HEK293 (cell line): ENCODE results near the gene KCTD15.

ENCODE experiments used
- CTCF ChIA-PET: fragments of 350-600 bp; formaldehyde crosslinking; extraction: SDS; loops from one replicate; lab custom pipeline; 2021; ENCODE audit warnings: antibody characterized with exemption; lab: Yijun Ruan, JAX
- POLR2A ChIA-PET: fragments of 300-600 bp; formaldehyde crosslinking; extraction: SDS; loops from one replicate; lab custom pipeline; 2020; ENCODE audit warnings: antibody characterized with exemption, inconsistent platforms; lab: Yijun Ruan, JAX
- H3K27ac ChIP-seq: fragments of 200-500 bp; sonication (Bioruptor generic); 2 replicates; pipeline ENCODE4 v1.5.1; 2014; ENCODE audit warnings: low read depth, low read length, control low read depth, inconsistent platforms; ENCODE audit errors: extremely low read depth
- H3K36me3 ChIP-seq, 2 experiments: fragments of 200-500 bp in 1 of 2; sonication (Bioruptor generic) in 1 of 2; 1 replicate in 1 of 2; 2 replicates in 1 of 2; pipeline ENCODE4 v1.5.1; 2014 to 2017; ENCODE audit warnings: inconsistent platforms in 2 of 2, low read length in 2 of 2; ENCODE audit not compliant: control insufficient read depth in 2 of 2, insufficient read depth in 1 of 2
- H3K4me1 ChIP-seq: fragments of 200-500 bp; sonication (Bioruptor generic); 2 replicates; pipeline ENCODE4 v1.5.1; 2014; ENCODE audit warnings: mild to moderate bottlenecking, low read length, inconsistent platforms; ENCODE audit not compliant: control insufficient read depth, insufficient read depth
- H3K4me3 ChIP-seq: 2 replicates; pipeline ENCODE4 v1.5.1; 2011; ENCODE audit warnings: low read depth, mild to moderate bottlenecking, control low read depth, low read length, moderate library complexity
- H3K9me3 ChIP-seq: fragments of 200-500 bp; sonication (Bioruptor generic); 2 replicates; pipeline ENCODE4 v1.5.1; 2014; ENCODE audit warnings: low read depth, low read length, inconsistent platforms; ENCODE audit not compliant: control insufficient read depth, insufficient read depth
- GLI4 ChIP-seq: fragments of 450-650 bp; formaldehyde crosslinking; IDR thresholded peaks from 2 replicates; pipeline ENCODE4 v1.5.1; 2016; ENCODE audit warnings: missing biosample characterization, missing genetic modification characterization
- KLF1 ChIP-seq: fragments of 450-650 bp; formaldehyde crosslinking; IDR thresholded peaks from 2 replicates; pipeline ENCODE4 v1.5.1; 2016; ENCODE audit warnings: missing biosample characterization, missing genetic modification characterization
- KLF10 ChIP-seq: fragments of 450-650 bp; IDR thresholded peaks from 2 replicates; pipeline ENCODE4 v1.5.1; 2018; ENCODE audit warnings: missing biosample characterization, mild to moderate bottlenecking, missing genetic modification characterization
- KLF9 ChIP-seq: fragments of 450-650 bp; formaldehyde crosslinking; IDR thresholded peaks from 2 replicates; pipeline ENCODE4 v1.5.1; 2016; ENCODE audit warnings: missing biosample characterization, missing genetic modification characterization, low read depth
- OSR2 ChIP-seq: fragments of 450-650 bp; formaldehyde crosslinking; IDR thresholded peaks from 2 replicates; pipeline ENCODE4 v1.5.1; 2016; ENCODE audit warnings: missing biosample characterization, missing genetic modification characterization
- SP7 ChIP-seq: fragments of 450-650 bp; formaldehyde crosslinking; IDR thresholded peaks from 2 replicates; pipeline ENCODE4 v1.5.1; 2016; ENCODE audit warnings: missing biosample characterization, missing genetic modification characterization
- ZFHX2 ChIP-seq: fragments of 450-650 bp; formaldehyde crosslinking; conservative IDR thresholded peaks from 2 replicates; pipeline ENCODE4 v1.5.1; 2016; ENCODE audit warnings: missing biosample characterization, missing genetic modification characterization
- ZNF211 ChIP-seq: fragments of 450-650 bp; formaldehyde crosslinking; IDR thresholded peaks from 2 replicates; pipeline ENCODE4 v1.5.1; 2016; ENCODE audit warnings: low read depth, missing biosample characterization, missing genetic modification characterization
- ZNF24 ChIP-seq: fragments of 450-650 bp; formaldehyde crosslinking; IDR thresholded peaks from 2 replicates; pipeline ENCODE4 v1.5.1; 2016; ENCODE audit warnings: missing biosample characterization, missing genetic modification characterization
- ZNF248 ChIP-seq: fragments of 450-650 bp; formaldehyde crosslinking; IDR thresholded peaks from 2 replicates; pipeline ENCODE4 v1.5.1; 2017; ENCODE audit warnings: missing biosample characterization, missing genetic modification characterization
- ZNF324 ChIP-seq: fragments of 450-650 bp; formaldehyde crosslinking; IDR thresholded peaks from 2 replicates; pipeline ENCODE4 v1.5.1; 2016; ENCODE audit warnings: missing biosample characterization, missing genetic modification characterization
- ZNF426 ChIP-seq: fragments of 450-650 bp; formaldehyde crosslinking; IDR thresholded peaks from 2 replicates; pipeline ENCODE4 v1.5.1; 2017; ENCODE audit warnings: missing biosample characterization, missing genetic modification characterization, mild to moderate bottlenecking, inconsistent platforms, moderate library complexity
- ZNF473 ChIP-seq: fragments of 450-650 bp; formaldehyde crosslinking; IDR thresholded peaks from 2 replicates; pipeline ENCODE4 v1.5.1; 2017; ENCODE audit warnings: missing biosample characterization, missing genetic modification characterization
- ZNF558 ChIP-seq: fragments of 450-650 bp; formaldehyde crosslinking; IDR thresholded peaks from 2 replicates; pipeline ENCODE4 v1.5.1; 2016; ENCODE audit warnings: missing biosample characterization, missing genetic modification characterization
- ZNF677 ChIP-seq: fragments of 450-650 bp; IDR thresholded peaks from 2 replicates; pipeline ENCODE4 v1.5.0; 2018; ENCODE audit warnings: missing biosample characterization, mild to moderate bottlenecking, missing genetic modification characterization, moderate library complexity
- ZSCAN16 ChIP-seq: fragments of 450-650 bp; formaldehyde crosslinking; IDR thresholded peaks from 2 replicates; pipeline ENCODE4 v1.5.1; 2016; ENCODE audit warnings: missing biosample characterization, missing genetic modification characterization
- TF ChIP-seq, protein P1 (sequence below): fragments of 450-650 bp; formaldehyde crosslinking; IDR thresholded peaks from 2 replicates; pipeline ENCODE4 v1.5.1; 2016; ENCODE audit warnings: missing biosample characterization, missing genetic modification characterization
- TF ChIP-seq, protein P2 (sequence below): fragments of 450-650 bp; formaldehyde crosslinking; IDR thresholded peaks from 2 replicates; pipeline ENCODE4 v1.5.1; 2016; ENCODE audit warnings: missing biosample characterization, missing genetic modification characterization, low read depth
- TF ChIP-seq, protein P3 (sequence below): fragments of 450-650 bp; formaldehyde crosslinking; IDR thresholded peaks from 2 replicates; pipeline ENCODE4 v1.5.1; 2016; ENCODE audit warnings: missing biosample characterization, missing genetic modification characterization, borderline replicate concordance
- TF ChIP-seq, protein P4 (sequence below): fragments of 450-650 bp; formaldehyde crosslinking; IDR thresholded peaks from 2 replicates; pipeline ENCODE4 v1.5.1; 2016; ENCODE audit warnings: missing biosample characterization, missing genetic modification characterization
- TF ChIP-seq, protein P5 (sequence below): fragments of 450-650 bp; formaldehyde crosslinking; IDR thresholded peaks from 2 replicates; pipeline ENCODE4 v1.5.1; 2016; ENCODE audit warnings: missing biosample characterization, missing genetic modification characterization

The KCTD15 gene

DNA sequence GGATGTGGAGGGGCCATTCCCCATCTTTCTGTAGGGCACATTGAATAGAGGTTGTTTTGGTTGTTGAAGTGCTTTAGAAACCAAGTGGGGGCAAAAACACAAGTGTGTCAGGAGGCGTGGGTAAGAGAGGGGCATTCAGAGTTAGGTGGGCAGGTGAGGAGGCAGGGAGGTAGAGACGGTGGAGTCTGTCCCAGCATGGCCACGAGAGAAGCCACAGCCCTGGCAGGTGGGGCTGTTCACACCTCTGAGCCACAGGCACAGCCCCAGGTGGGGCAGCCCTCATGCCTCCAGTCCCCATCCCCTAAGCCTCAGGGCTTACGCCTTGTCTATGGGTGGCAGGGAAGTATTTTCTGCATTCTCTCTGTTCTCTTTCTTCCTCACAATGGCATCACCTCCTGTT lies 43.7 kb downstream of the KCTD15 start:
- POLR2A ChIA-PET = no interaction called here
- Histone ChIP-seq H3K9me3 (no peaks in the 10 kb centered on the region; the same call in 1 of the 2 replicates), H3K27ac (no peak overlapping the region), H3K36me3 (peaks cover 0 to 3% of the 10 kb centered on the region in 2 experiments; a peak in 1 of 3 replicates), H3K4me1 (no peaks in the 10 kb centered on the region), H3K4me3 (no peak overlapping the region)
- TF ChIP-seq KLF10 (no peak), ZNF426 (tag by site-specific recombination) (no peak)
- TF ChIP-seq, protein P1, sequence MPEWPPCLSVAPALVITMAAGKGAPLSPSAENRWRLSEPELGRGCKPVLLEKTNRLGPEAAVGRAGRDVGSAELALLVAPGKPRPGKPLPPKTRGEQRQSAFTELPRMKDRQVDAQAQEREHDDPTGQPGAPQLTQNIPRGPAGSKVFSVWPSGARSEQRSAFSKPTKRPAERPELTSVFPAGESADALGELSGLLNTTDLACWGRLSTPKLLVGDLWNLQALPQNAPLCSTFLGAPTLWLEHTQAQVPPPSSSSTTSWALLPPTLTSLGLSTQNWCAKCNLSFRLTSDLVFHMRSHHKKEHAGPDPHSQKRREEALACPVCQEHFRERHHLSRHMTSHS (tag by site-specific recombination) = no peak
- CTCF ChIA-PET = interaction anchor here (0.8 to 1.8 kb wide), 5 partner anchors 20 to 256 kb away, joined by 3 to 7 read pairs (median 5); no protein-coding TSS in a partner anchor

DNA sequence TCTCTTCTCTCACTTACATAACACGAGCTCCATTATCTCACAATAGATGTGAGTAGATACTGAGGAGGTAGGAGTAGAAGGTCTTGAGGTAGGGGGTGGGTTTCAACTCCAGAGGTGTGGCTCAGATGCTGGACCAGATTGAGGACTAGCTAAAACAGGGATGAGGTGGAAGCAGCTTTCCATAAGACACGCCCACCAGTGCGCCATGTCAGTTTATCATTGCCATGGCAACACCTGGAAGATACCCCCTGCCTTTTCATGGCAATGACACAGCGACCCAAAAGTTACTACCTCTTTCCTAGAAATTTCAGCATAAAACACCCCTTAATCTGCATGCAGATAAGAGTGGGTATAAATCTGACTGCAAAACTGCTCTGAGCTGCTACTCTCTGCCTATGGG lies 44.1 kb downstream of the KCTD15 start:
- Histone ChIP-seq H3K4me1 (no peaks in the 10 kb centered on the region), H3K9me3 (no peaks in the 10 kb centered on the region; the same call in 1 of the 2 replicates), H3K27ac (no peak overlapping the region)
- no peak for TF ChIP-seq ZNF248
- peak; percentile 32; the same call in 1 of the 2 replicates for TF ChIP-seq KLF9 (tag by site-specific recombination)
- TF ChIP-seq, all 188 proteins: peak for 1
- POLR2A ChIA-PET = no interaction called here
- H3K4me3 ChIP-seq = no peak overlapping the region
- CTCF ChIA-PET = interaction anchor here (0.8 to 1.8 kb wide), 4 partner anchors 20 to 256 kb away, joined by 3 to 7 read pairs (median 4); no protein-coding TSS in a partner anchor
- peaks cover 0 to 3% of the 10 kb centered on the region in 2 experiments; a peak in 1 of 3 replicates for H3K36me3 ChIP-seq

DNA sequence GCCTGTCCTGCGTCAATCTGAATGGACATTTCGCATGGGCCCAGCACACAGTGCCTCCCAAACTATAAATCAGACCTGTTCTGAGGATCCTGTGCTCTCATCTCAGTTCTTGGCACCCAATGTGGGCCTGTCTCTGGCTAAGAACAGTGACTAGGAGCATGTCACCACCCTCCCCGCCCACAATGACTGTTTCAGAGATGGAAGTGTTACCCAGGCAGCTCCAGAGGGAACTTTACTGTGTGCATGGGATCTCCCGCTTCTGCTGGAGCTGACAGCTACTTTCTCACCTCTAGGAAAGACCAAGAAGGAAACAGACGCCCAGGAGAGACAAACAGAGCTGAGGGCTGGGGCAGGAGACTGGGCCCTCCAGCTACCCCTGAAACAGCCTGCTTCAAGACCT lies 45.0 kb downstream of the KCTD15 start:
- ChIA-PET POLR2A (no interaction called here), CTCF (interaction anchor here (0.6 to 1.8 kb wide), 2 partner anchors 156 to 718 kb away, joined by 4 to 7 read pairs; no protein-coding TSS in a partner anchor)
- Histone ChIP-seq H3K27ac (no peak overlapping the region), H3K36me3 (peaks cover 0 to 3% of the 10 kb centered on the region in 2 experiments; a peak in 2 of 3 replicates), H3K4me3 (no peak overlapping the region), H3K9me3 (no peaks in the 10 kb centered on the region; the same call in 1 of the 2 replicates), H3K4me1 (no peaks in the 10 kb centered on the region)
- TF ChIP-seq, protein P2, sequence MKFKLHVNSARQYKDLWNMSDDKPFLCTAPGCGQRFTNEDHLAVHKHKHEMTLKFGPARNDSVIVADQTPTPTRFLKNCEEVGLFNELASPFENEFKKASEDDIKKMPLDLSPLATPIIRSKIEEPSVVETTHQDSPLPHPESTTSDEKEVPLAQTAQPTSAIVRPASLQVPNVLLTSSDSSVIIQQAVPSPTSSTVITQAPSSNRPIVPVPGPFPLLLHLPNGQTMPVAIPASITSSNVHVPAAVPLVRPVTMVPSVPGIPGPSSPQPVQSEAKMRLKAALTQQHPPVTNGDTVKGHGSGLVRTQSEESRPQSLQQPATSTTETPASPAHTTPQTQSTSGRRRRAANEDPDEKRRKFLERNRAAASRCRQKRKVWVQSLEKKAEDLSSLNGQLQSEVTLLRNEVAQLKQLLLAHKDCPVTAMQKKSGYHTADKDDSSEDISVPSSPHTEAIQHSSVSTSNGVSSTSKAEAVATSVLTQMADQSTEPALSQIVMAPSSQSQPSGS (tag by site-specific recombination) = no peak
- TF ChIP-seq ZFHX2 (tag by site-specific recombination) = no peak
- TF ChIP-seq ZNF324 = no peak
- no peak for TF ChIP-seq ZNF24 (tag by site-specific recombination)
- no peak for TF ChIP-seq GLI4 (tag by site-specific recombination)
- TF ChIP-seq, protein P3, sequence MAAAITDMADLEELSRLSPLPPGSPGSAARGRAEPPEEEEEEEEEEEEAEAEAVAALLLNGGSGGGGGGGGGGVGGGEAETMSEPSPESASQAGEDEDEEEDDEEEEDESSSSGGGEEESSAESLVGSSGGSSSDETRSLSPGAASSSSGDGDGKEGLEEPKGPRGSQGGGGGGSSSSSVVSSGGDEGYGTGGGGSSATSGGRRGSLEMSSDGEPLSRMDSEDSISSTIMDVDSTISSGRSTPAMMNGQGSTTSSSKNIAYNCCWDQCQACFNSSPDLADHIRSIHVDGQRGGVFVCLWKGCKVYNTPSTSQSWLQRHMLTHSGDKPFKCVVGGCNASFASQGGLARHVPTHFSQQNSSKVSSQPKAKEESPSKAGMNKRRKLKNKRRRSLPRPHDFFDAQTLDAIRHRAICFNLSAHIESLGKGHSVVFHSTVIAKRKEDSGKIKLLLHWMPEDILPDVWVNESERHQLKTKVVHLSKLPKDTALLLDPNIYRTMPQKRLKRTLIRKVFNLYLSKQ (tag by site-specific recombination) = no peak

DNA sequence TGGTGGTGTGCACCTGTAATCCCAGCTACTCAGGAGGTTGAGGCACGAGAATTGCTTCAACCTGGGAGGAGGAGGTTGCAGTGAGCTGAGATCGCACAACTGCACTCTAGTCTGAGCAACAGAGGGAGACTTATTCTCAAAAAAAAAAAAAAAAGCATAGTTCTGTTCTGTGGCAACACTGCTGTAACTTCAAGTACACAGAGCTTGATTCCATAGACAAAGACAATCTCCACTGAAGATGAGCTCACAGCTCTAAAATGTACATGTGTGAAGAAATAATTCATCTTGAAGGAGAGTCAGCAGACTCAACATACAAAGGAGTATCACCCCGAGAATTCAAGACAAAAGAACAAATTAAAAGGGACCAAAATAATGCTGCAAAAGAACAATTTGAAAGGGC lies 47.8 kb downstream of the KCTD15 start:
- ChIA-PET POLR2A (no interaction called here), CTCF (interaction anchor here (0.5 to 1.6 kb wide), 5 partner anchors 15 to 264 kb away, joined by 3 to 6 read pairs (median 5); no protein-coding TSS in a partner anchor)
- H3K27ac ChIP-seq = no peak overlapping the region
- TF ChIP-seq, protein P4, sequence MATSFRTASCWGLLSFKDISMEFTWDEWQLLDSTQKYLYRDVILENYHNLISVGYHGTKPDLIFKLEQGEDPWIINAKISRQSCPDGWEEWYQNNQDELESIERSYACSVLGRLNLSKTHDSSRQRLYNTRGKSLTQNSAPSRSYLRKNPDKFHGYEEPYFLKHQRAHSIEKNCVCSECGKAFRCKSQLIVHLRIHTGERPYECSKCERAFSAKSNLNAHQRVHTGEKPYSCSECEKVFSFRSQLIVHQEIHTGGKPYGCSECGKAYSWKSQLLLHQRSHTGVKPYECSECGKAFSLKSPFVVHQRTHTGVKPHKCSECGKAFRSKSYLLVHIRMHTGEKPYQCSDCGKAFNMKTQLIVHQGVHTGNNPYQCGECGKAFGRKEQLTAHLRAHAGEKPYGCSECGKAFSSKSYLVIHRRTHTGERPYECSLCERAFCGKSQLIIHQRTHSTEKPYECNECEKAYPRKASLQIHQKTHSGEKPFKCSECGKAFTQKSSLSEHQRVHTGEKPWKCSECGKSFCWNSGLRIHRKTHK (tag by site-specific recombination) = no peak
- TF ChIP-seq, protein P5, sequence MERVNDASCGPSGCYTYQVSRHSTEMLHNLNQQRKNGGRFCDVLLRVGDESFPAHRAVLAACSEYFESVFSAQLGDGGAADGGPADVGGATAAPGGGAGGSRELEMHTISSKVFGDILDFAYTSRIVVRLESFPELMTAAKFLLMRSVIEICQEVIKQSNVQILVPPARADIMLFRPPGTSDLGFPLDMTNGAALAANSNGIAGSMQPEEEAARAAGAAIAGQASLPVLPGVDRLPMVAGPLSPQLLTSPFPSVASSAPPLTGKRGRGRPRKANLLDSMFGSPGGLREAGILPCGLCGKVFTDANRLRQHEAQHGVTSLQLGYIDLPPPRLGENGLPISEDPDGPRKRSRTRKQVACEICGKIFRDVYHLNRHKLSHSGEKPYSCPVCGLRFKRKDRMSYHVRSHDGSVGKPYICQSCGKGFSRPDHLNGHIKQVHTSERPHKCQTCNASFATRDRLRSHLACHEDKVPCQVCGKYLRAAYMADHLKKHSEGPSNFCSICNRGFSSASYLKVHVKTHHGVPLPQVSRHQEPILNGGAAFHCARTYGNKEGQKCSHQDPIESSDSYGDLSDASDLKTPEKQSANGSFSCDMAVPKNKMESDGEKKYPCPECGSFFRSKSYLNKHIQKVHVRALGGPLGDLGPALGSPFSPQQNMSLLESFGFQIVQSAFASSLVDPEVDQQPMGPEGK (tag by site-specific recombination) = no peak
- TF ChIP-seq ZNF473 (tag by site-specific recombination) (no peak), ZNF558 (tag by site-specific recombination) (no peak), SP7 (tag by site-specific recombination) (no peak), ZNF677 (tag by site-specific recombination) (no peak), OSR2 (tag by site-specific recombination) (no peak), KLF1 (tag by site-specific recombination) (no peak), ZSCAN16 (tag by site-specific recombination) (no peak), ZNF211 (tag by site-specific recombination) (no peak)

More for the DNA sequence above, 47.8 kb downstream of the KCTD15 start:
- H3K4me1 ChIP-seq = no peaks in the 10 kb centered on the region
- no peak overlapping the region for H3K4me3 ChIP-seq
- no peaks in the 10 kb centered on the region; a peak in 1 of 3 replicates for H3K36me3 ChIP-seq
- no peaks in the 10 kb centered on the region for H3K9me3 ChIP-seq
